Upper lobe of left lung (tissue), 4 donors: Measurements from ENCODE around the gene MGAM2.

ENCODE experiments used
- EP300 ChIP-seq, 4 donors: sonication (generic); formaldehyde crosslinking; IDR thresholded peaks; one replicate each; pipeline ENCODE4 v1.5.1; 2017; ENCODE audit warnings: antibody characterized with exemption in 4 of 4, control low read depth in 2 of 4
- POLR2A ChIP-seq, 4 donors: fragments of 450-650 bp; IDR thresholded peaks; one replicate each; pipeline ENCODE4 v1.5.1; 2016 to 2017; ENCODE audit warnings: antibody characterized with exemption in 4 of 4, mild to moderate bottlenecking in 2 of 4
- POLR2AphosphoS5 ChIP-seq, 2 donors: sonication (generic); formaldehyde crosslinking; IDR thresholded peaks; one replicate each; pipeline ENCODE4 v1.5.1; 2017; ENCODE audit warnings: antibody characterized with exemption in 2 of 2

- TF ChIP-seq POLR2A (IDR thresholded peaks at IDR 0.05) (no peak), POLR2AphosphoS5 (IDR thresholded peaks at IDR 0.05) (no peak), EP300 (IDR thresholded peaks at IDR 0.05) (no peak)
Observed at GRCh38 chr7:142140401-142140959, 29.0 kb downstream of the MGAM2 start.
